Fibroblast of skin of left biceps (primary cell): Measurements from ENCODE around the gene DKK3.

Experiments
- DNase-seq, 2 experiments: peaks; one replicate each; pipeline ENCODE4 v3.0.0-alpha.2; 2013; ENCODE audit warnings: low read depth in 2 of 2

The DKK3 gene

DNA sequence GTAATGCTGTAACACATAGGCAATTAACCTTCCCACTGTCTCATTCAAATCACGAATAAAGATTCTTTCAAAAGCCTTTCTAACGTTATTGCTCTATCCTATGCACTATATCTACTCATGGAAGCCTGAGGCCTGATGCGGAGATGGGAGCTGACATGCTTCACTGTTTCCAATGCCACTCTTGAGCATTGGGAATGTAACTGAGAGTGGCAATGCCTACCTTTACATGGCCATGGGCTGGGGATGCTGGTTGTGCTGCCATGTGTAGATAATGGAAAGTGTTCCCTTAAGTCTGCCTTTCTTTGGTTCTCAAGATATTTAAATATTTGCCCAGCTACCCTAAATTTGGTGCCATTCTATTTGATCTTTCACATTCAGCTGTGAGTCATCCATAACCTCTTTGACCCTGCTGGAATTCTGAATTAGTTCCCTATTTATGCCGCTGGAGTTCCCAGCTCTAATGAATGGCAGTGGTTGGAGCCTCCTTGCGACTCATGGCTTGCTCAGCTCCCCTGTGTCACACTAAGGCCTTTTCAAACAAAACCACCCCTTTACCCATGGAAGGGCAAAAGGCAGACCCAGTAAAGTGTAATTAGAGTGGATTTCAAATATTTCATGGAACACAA, 21.4 kb upstream of the DKK3 start:
- DNase-seq: no peak

GRCh38 chr11:12029119-12029518, 20.7 kb upstream of the DKK3 start:
- no peak for DNase-seq

GRCh38 chr11:12028303-12028702, 19.9 kb upstream of the DKK3 start:
- DNase-seq: no peak

GRCh38 chr11:12026331-12027211, 18.1 kb upstream of the DKK3 start:
- no peak for DNase-seq

- no peak for DNase-seq
These were observed 16.0 kb upstream of the DKK3 start for GRCh38 chr11:12024254-12024926.

- DNase-seq: no peak
These were observed 14.6 kb upstream of the DKK3 start for GRCh38 chr11:12023015-12023414.

DNA sequence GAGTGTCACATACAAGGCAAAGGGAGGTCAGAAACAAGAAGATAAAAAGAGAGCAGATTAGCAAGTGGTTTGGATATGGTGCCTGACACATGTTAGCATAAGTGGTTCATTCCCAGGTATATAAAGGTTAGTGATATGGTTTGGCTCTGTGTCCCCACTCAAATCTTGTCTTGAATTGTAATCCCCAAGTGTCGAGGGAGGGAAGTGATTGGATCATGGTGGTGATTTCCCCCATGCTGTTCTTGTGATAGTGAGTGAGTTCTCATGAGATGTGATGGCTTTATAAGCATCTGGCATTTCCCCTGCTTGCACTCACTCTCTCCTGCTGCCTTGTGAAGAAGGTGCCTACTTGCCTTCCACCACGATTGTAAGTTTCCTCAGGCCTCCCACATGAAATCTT, 12.1 kb upstream of the DKK3 start:
- DNase-seq: no peak

DNA sequence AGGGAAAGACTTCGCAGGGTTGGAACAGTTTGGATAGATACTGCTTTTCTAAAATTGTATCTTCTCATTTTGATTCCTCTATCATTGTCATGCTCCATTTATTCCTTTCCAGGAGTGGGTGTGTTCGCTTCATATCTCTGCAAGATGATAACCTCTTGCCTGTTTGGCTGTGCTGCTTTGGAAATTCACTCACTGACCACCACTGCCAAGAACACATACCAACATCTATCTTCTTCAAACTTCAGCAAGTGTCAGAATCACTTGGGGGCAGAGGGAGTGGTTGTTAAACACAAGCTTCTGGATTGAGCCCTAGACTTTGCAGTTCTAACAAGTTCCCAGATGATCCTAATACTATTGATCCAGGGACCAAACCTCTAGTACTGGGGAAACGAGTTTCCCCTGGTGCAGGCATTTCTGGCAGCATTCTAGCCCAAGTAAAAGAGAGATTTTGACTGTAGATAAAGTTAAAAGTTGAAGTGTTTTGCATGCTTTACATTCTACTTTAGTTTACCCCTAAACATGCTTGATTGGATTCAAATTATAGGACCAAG, 11.5 kb upstream of the DKK3 start:
- no peak for DNase-seq

GRCh38 chr11:12019337-12019736, 10.9 kb upstream of the DKK3 start:
- DNase-seq: no peak

GRCh38 chr11:12017865-12018453, 9.5 kb upstream of the DKK3 start:
- no peak for DNase-seq

DNA sequence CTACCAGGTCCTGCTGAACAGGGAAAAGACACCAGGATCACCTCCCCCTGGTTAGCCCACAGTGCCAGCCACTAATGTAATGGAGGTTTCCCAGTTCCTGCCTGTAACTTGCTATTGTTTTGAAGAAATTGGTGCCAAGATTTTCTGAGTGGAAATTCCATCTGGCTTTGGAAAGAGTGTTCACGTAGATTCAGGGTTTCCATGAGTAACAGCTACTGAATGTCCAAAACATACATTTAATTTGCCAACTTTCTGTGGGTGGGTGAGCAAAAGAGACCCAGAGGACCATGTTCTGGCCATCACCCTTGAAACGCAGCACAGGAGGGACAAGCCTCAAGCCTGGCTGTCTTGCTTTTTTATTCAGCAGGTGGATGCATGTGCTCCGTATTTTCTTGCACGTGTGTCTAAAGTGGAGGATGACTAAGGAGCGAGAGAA, 8.8 kb upstream of the DKK3 start:
- peak in 1 of 2 experiments; percentile 40 for DNase-seq

- DNase-seq: no peak
These were observed 7.8 kb upstream of the DKK3 start for GRCh38 chr11:12016246-12016645.

DNA sequence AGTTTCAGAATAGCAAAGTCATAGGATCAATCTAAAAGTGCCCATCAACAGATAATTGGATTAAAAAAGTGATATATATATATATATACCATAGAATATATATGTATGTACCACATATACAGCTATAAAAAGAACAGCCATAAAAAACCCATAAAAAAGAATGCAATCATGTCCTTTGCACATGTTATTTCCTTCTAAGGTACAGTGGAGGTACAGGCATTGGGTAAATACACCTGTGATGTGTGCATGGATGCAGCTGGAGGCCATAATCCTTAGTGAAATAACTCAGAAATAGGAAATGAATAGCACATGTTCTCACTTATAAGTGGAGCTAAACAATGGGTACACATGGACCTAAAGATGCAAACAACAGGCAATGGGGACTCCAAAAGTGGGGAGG, 7.1 kb upstream of the DKK3 start:
- no peak for DNase-seq

- DNase-seq: no peak
These were observed 5.4 kb upstream of the DKK3 start for GRCh38 chr11:12013781-12014180.

DNA sequence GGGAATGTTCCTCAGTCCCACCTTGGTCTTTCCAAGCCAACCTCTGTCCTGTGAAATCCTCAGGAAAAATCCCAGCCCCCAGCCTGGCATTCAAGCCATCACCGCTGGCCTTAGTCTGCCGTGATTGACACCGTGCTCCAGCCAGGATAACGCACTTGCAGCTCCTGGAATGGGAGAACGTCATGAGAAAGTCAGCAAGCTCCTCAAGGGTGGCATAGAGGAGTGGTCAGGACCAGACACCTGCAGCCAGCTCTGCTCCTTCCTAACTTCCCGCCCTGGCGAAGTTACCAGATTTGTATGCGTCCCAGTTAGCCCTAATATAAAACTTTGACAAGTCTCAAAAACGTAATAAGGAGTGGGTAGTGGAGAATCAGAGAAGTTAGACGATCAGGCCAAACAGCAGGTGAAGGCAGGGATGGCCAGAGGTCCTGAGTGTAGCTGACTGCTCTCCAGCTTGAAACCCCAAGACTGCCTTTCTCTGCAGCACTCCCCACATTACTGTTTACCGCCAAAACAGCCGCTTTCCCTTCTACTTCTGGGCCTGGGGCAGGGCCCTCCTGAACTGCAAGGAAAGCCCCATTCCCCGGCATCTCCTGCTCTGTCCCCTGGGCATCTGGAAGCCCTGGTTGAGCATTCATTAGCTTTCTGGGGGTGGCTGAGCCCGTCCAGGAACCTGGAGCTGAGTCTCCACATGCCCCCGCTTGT, 1.3 kb upstream of the DKK3 start:
- no peak for DNase-seq

GRCh38 chr11:12008790-12009616, 577 bp upstream of the DKK3 start:
- DNase-seq: no peak

- no peak for DNase-seq
These were observed 1.2 kb downstream of the DKK3 start for GRCh38 chr11:12007230-12007593.

DNA sequence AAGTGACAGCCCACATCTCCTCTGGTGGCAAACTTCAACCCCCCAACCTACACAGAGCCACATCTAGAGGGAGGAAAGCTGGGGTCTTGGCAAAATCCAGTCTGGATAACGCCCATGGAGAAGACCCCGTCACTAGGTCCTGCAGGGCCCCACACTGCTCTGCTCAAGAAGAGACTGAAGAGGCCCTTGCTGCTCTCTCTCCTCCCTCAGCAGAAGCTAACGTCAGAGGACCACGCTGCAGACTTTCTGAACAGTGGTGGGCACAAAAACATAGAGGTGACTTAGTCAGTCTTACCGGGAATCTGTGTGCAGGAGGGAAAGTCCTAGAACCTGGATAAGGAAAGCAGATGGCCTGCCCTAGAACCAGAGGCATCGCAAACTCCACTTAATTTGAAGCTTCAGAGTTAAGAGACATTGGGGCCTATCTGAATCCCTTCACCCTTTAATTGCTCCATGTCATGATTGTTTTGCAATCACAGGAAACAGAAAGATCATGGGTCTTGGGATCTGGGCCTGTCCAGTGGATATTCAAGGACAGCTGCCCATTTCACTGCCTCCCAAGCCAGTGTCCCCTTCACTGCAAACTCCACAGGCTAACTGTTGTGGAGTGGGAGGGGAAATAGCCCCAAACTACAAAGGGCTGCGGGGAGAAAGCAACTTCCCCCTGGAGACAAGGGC, 1.7 kb downstream of the DKK3 start:
- no peak for DNase-seq

GRCh38 chr11:12005476-12005875, 3.0 kb downstream of the DKK3 start:
- no peak for DNase-seq

- DNase-seq: no peak
These were observed 3.4 kb downstream of the DKK3 start for GRCh38 chr11:12005061-12005460.
